ENCODE data around the gene BOD1. TPM values are rescaled to one million over a fixed set of nuclear protein-coding genes. Genes with fewer than 3 reads are reported as not detected.
A peak's percentile ranks its signal among the peaks of the same experiment; 100 is the strongest.

Gene BOD1
- total RNA-seq, 1 donor from 2014 or later: 38.9 TPM

GRCh38 chr5:173577166-173577565 lies 39.3 kb downstream of the BOD1 start:
- no peak for DNase-seq (ENCODE audit: low read depth in 2 of 2)

DNA sequence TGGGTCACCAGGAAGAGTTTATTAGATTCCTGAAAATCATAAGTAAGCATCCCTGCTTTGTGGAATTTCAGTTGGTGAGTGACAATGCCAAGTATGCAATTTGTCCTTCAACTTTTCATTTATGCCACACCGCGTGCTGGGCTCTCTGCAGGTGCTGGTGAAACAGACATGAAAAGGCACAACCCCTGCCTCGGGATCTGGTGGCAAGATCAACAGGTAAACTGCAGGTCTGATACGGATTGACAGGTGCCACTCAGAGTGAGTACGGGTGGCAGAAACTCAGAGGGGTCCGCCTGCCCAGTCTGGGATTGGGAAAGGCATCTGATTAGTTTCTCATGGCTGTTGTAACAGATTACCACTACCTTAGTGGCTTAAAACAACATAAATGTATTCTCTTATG lies 40.5 kb downstream of the BOD1 start:
- DNase-seq (ENCODE audit: low read depth in 2 of 2): no peak

GRCh38 chr5:173574983-173575382 lies 41.5 kb downstream of the BOD1 start:
- no peak for DNase-seq (ENCODE audit: low read depth in 2 of 2)

- peak in 1 of 2 donors; percentile 51 for DNase-seq (ENCODE audit: low read depth in 2 of 2)
Observed at GRCh38 chr5:173573126-173573960, 43.1 kb downstream of the BOD1 start.

DNA sequence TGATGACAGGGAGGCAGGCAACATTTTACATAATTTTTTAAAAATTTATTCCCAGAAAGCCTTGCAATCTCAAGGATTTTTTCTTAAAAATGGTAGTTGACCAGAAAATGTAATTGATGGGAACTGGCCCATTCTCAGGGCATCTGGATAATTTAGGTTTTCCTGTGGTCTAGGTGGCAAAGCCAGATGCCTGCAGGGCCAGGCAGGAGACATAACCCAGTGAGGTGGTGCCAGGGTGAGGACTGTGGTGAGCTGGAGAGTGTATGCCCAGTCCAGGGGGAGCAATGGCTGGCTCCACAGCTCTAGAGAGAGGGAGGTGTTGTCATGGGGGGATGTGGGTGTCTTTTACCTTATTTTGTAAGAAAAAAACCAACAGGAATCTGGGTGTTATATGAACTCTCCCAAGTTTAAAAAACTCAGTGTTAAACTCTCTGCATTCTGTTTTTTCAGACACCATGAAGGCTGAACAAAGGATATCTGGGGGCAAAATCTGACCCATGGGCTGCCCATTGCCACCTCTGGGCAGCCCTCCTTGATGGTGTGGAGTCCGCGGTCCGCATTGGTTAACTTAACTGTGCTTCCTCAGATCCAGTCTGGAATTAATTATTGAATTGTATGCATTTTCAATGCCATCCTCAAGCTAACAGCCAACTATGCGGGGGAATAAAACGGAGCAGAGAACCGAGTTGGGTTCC lies 43.9 kb downstream of the BOD1 start:
- DNase-seq (ENCODE audit: low read depth in 2 of 2): no peak

GRCh38 chr5:173570321-173571090 lies 45.9 kb downstream of the BOD1 start:
- no peak for DNase-seq (ENCODE audit: low read depth in 2 of 2)

DNA sequence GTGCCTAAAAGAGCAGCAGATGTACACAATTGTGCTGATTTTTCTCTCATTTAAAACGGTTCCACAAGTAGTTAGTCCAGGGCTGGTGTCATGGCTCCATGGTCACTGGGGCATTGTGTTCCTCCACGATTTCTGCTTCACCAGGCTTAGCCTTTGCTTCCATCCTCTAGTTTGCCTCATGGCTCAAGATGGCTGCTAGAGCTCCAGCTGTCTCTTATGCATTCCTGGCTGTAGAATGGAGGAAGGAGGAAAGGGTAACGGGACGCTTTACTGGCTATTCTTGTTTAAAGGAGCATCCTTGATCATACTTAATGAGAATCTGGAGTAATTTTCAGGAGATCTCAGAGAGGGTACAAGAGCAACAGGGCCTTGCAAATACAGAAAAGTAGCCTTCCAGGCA lies 47.7 kb downstream of the BOD1 start:
- DNase-seq (ENCODE audit: low read depth in 2 of 2): no peak

DNA sequence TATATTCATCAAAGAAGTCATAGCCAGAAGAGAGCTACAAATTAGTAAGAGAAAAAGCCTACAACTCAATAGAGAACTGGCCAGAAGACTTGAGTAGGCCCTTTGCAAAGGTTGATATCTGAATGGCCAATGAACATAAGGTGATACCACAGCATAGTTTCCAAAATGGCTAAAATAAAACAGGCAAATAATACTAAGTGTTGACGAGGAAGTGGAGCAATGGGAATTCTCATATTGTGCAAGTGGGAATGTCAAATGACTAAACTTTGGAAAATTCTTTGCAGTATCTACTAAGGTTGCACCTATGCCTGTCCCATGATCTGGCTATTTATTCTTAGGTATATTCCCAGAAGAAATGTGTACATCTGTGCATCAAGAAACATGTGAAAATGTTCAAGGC lies 48.3 kb downstream of the BOD1 start:
- no peak for DNase-seq (ENCODE audit: low read depth in 2 of 2)

DNA sequence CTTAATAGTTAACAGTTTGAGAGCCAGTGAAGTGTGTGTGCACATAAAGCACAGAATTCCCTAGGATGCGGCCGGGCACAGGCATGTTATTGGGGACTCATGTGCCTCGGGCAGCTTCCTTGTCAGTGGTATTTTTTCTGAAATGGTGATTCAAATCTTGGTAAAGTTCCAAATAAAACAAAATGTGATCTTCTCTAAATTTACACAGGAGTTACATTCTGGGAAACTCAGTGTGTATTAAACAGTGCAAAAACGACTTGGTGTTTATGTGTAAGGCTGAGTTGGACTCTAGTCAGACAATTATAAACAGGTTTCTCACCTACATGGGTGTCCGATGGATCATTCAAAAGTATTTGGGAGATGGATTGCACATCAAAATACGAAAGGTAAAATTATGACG lies 48.9 kb downstream of the BOD1 start:
- peak in 1 of 2 donors; percentile 44 for DNase-seq (ENCODE audit: low read depth in 2 of 2)

DNA sequence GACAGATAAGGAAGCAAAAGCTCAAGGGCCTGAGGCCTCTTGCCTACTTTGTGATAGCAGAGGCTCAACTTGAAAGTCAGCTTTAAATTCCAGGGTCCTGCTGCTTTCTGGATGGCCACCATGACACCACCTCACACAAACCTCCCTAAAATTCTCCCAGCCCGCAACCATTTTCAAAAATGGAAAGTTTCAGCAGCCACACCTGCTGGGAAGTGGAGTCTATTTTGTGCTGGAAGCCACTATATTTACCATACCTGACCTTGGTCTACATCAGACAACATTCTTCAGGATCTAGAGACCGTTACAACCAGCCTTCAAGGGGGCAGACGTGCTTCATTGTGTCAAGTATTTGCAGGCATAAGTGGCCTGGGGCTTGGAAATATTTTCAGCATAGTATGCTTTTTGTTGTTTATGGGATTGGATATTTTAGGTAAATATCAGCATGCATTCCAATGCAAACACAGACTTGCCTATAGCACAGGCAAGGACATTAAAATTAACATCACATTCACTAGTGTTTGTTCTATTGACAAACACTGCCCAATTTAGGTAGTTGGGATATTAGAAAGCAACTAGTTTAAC lies 50.9 kb downstream of the BOD1 start:
- no peak for DNase-seq (ENCODE audit: low read depth in 2 of 2)

- DNase-seq (ENCODE audit: low read depth in 2 of 2): no peak
Observed at GRCh38 chr5:173564106-173564505, 52.3 kb downstream of the BOD1 start.

DNA sequence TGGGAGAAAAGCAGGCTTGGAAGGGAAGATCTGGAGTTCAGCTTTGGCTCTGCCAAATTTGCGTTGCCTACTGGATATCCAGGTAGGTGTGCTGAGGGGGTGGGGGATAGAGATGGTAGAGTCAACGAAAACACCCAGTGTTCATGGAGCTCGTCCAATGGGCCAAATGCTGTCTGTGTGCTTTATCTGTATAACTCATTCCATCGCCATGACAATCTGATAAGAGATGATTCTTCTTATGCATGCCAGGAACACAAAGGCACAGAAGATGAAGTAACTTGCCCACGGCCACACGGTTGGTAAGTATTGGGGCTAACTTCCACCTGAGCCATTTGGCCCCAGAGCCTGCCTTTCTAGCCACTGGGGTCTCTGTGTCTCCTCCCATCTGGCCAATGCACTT lies 53.2 kb downstream of the BOD1 start:
- DNase-seq (ENCODE audit: low read depth in 2 of 2): no peak

DNA sequence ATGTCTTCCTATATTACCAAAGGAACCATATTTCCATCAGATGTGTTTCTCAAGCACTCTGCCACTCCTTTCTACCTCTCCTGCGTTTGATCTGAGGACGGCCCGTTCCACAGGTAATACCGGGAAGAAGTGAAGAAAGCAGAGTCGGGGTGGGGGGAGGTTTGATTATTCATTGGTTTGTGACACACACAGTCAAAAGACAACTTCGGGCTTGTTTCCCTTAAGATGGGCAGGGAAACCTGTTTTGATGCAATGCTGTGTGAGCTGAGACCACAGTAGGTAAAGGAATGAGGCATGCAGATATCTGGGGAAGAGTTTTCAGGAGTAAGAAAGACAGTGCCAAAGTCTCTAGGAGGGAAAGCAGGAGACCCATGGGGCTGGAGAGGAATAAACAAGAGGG lies 54.0 kb downstream of the BOD1 start:
- DNase-seq (ENCODE audit: low read depth in 2 of 2): no peak

Data from dermis microvascular lymphatic vessel endothelial cell (primary cell).